NK-92 treated with Interleukin-12 subunit alpha and Interleukin-12 subunit beta, amount 100 ng/mL, for 24 hours (cell line): ENCODE measurements around the gene CGNL1.

Experiments
- DNase-seq: peaks from one replicate; lab custom pipeline; 2025; lab: John Stamatoyannopoulos, UW

CGNL1 gene

DNA sequence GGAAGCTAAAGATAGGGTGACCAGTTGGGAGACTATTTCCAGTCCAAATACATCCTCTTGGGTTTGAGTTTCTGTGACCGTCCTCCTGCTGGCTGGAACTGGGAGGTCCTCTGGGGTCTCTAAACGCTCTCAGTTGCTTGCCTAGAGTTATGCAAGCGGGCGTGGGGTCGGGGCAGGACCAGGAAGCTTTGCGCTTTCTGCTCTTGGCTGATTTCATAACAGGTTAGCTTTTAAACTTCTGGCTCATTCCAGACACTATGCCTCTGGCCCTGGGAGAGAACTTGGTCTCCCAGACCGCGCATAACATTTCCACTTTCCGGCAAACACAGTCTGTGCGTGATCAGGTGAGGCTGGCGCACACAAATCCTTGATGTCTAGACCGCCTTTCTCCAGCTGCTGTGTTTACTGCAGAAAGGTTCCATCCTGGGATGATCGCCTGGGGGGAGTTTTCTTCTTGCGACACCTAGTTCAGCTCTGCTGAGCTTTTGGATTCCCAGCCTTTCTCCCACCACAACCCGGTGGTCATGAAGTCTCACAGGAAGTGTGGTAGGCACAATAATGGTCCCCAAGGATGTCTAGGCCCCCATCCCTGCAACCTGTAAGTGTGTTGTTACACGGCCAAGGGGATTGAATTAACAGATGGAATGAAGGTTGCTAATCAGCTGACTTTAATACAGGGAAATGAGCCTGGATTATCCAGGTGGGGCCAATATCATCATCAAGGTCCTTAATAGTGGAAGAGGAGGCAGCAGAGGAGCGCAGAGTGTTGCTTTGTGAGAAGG, 23.6 kb upstream of the CGNL1 start:
- no peak for DNase-seq

DNA sequence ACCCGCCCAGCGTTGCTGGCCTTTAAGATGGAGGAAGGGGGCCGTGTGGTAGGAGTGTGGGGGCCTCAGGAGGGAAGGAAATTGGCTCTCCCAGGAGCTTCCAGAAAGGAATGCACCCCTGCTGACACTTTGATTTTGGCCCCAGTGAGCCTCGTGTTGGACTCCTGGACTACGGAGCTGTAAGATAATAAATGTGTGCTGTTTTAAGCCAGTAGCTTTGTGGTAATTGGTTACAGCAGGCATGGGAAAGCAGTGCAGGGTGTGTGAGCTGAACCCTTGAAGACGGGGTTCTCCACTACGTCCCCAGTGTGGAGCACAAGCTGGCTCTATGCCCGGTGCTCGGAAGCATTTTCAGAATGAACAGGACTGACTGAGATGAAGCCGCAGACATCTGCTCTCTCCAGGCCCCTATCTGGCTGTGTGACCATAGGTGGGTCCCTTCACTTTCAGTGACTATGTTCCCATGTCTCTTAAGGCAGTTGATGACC, 22.9 kb upstream of the CGNL1 start:
- DNase-seq = no peak

- no peak for DNase-seq
Observed at GRCh38 chr15:57354436-57355123, 21.7 kb upstream of the CGNL1 start.

DNA sequence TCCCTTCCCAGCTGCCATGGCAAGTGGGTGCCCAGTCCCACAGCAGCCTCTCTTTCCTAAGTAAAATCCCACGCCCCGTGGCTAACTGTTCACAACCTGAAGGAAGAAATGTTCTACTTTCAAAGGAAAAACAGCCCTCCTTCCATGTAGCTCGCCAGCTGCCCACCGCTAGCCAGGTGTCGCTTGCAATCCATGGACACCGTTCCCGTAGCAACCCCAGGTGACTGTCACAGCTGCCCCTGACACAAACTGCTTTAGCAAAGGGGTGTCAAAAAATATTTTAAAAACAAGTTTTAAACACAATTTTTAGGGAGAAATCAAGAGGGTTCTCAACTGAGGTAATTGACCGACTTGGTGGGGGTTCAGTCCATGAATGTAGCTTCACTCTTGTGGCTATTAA, 21.0 kb upstream of the CGNL1 start:
- no peak for DNase-seq

- no peak for DNase-seq
Observed at GRCh38 chr15:57356178-57356577, 20.1 kb upstream of the CGNL1 start.

DNA sequence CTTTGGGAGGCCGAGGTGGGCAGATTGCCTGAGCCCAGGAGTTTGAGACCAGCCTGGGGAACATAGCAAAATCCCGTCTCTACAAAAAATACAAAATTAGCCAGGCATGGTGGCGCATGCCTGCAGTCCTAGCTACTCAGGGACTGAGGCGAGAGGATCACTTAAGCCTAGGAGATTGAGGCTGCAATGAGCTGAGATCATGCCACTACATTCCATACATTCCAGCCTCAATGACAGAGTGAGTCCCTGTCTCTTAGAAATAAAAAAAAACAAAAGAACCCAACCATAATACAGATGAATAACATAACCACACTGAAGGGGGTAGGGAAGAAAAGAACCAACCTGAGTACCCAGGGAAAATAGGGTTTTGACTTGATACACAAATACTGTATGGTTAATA, 19.7 kb upstream of the CGNL1 start:
- no peak for DNase-seq

DNA sequence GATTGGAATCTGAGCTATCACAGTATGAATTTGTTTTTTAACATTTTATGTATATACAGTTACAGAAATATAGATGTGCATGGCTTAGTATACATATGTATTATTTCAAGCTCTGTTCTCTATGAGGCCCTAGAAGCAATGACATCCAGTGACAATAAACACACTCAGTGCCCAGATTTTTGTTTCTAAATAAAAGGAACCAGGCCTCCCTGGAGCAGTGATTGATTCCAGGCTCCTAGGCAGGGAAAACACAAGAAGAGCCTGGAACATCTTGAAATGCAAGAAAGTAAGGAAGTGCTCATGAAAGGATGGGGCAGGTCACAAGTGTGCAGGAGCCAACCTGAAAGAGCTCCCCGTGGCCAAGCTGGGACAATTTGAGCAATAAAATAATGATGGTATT, 18.5 kb upstream of the CGNL1 start:
- no peak for DNase-seq

DNA sequence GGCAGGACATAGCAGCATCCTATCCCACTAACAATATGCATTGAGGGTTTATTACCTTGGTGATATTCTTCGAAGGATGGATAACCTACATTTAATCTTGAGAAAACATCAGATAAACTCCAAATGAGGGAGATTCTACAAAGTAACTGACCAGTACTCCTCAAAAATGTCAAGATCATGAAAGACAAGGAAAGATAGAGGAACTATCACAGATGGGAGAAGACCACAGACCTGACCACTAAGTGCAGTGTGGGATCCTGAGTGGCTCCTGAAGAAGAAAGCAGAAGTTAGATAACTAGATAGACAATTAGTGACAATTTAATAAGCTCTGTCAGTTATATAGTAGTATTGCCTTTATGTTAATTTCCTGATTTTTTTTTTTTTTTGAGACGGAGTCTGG, 17.7 kb upstream of the CGNL1 start:
- DNase-seq = no peak

GRCh38 chr15:57363661-57364060, 12.6 kb upstream of the CGNL1 start:
- DNase-seq = no peak

DNA sequence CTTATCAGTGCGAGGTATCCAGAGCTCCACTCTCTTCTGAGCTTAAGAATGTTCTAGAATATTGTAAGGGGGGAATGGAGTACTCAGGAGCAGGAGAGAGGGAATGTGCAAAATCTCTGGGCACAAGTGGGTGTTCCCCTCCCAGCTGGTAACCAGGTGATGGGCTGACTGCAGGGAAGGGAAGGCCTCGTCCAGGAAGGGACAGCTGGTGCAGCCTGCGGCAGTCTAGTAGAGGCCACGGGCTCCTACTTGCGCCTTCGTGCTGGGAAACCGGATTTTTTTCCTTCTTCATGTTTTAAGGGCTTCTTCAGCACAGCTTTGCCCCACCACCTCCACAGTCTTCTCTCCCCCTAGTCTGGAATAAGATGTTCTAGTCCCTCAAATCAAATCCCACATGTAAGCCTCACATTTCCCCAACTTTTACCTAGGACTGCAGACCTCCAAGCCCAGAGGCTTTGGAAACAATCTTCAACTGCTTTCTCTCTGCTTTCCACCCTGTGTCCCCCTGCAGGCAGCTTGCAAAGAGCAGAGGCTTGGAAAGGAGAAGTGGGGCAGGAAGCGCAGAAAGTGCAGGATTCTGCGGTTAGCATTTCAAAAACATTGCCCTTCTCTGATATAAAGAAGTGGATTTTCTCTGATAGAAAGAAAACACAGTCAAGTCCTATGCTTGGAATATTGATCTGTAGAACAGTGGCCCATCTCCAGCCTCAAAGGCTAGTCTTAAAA, 11.9 kb upstream of the CGNL1 start:
- no peak for DNase-seq

- DNase-seq = no peak
Observed at GRCh38 chr15:57367556-57367955, 8.7 kb upstream of the CGNL1 start.

GRCh38 chr15:57370929-57371328, 5.4 kb upstream of the CGNL1 start:
- DNase-seq = no peak

DNA sequence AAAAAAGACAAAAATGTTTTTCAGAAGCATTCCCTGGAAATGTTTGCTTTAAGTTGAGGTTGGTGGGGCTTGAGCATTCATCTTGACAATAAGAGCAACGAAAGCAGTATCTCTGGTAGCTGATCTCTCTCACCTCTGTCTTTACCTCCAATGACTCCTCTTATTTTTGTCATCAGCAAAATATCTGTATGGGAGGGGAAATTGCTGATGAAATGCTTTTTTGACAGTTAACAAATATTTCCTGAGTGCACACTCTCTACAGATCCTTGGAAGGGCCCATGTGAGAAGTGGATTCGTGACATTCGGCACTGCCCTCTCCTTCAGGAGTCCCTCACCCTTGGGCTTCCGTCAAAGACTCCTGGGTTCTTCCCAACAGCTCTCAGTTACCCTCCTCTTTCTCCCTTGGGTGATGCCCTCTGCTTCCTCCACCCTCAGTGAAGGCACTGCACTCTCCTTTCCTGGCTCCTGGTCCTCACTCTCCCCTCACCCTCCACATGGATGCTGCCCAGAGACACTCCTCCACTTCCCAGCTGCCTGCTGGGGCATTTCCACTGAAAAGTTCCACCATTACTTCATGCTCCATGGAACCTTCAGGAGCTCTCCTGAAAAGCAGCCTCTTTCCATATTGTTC, 2.9 kb upstream of the CGNL1 start:
- DNase-seq = no peak

DNA sequence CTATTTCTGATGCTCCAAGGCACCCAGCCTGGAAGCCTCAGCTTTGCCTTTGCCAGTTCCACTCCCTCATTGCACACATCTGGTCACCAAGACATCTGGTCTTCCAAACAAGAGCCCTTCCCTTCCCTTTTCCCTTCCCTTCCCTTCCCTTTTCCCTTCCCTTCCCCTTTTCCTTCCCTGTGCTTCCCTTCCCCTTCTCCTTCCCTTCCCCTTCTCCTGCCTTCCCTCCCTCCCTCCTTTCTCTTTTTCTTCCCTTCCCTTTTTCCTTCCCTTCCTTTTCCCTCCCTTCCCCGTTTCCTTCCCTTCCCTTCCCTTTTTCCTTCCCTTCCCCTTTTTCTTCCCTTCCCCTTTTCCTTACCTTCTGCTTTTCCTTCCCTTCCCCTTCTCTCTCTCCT, 2.4 kb upstream of the CGNL1 start:
- no peak for DNase-seq

GRCh38 chr15:57376696-57377477, 582 bp downstream of the CGNL1 start:
- no peak for DNase-seq

DNA sequence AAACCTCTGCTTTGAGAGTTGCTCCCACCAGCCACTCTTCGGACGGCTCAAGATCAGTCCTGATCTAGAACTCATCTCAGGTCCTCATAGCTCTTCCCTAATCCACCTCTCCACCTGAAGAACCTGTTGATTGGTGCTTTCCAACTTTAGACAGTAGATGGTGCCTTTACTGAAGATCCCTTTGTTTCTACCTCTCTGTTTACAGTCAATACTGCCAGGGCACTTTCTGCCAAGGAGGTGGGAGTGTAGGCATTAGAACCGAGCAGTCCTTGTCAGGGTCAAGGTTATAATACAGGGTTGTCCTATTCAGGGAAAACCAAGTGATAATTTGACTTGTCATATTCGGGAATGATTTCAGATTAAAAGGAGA, 1.2 kb downstream of the CGNL1 start:
- no peak for DNase-seq

- DNase-seq = no peak
Observed at GRCh38 chr15:57379487-57379886, 3.2 kb downstream of the CGNL1 start.

DNA sequence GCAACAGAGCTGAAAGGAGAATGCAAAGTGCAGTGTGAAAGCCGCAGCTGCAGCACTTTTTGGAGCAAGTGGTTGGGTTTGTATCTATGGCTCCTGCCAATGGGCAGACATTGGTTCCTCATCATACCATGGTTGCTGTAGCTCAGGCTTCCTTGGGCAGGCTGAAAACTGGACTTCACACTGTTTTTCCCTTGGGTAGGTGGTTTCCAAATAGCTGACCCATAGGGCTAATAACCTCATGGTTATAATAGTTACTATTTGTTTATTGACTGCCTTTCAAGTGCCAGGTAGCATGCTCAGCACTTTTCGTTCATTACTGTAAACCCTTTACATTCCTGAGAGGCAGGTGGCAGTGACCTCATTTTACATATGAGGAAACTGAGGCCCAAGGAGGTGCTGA, 4.5 kb downstream of the CGNL1 start:
- DNase-seq = no peak

GRCh38 chr15:57382215-57382614, 5.9 kb downstream of the CGNL1 start:
- no peak for DNase-seq

DNA sequence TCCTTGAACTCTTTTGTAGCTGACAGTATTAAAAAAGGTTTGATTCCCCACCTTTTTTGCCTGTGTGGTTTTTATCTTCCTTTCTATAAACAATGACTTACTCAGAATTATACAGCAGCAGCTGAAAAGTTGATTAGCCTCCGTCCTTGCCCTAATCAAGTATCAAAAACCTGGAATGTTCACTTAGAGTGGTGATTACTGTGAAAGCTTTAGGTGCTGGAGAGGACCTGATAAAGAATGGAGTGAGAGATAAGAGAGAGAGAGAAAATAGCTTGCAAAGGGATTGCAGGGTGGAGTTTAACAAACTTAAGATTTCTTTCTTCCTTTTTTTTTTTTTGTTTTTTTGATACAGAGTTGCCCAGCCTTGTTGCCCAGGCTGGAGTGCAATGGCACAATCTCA, 6.7 kb downstream of the CGNL1 start:
- no peak for DNase-seq

DNA sequence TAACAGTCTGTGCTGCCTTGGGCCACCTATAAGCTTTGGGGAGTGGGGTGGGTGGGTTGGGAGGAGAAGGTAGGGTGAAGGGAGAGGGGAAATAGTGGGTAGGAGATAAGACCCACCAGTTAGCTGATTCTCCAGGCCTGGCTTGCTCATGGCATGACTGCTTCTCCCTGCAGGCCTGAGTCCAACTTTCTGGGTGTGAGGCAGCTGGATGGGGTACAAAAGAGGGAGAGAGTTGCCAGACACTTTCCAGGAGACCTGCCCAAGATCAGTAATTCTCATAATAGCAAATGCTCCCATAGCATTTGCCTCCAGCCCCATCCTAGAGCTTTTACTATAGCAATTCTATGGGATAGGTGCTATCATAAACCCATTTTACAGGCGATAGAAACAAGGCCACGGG, 7.7 kb downstream of the CGNL1 start:
- no peak for DNase-seq

- DNase-seq = no peak
Observed at GRCh38 chr15:57384816-57385215, 8.5 kb downstream of the CGNL1 start.
